H1 (cell line): Measurements from ENCODE around the gene CAMTA1. TPM values are rescaled to one million over a fixed set of nuclear protein-coding genes. Genes with fewer than 3 reads are reported as not detected.

Experiments used
- ATF2 ChIP-seq: IDR thresholded peaks from 2 replicates; pipeline ENCODE4 v1.6.1; 2012; ENCODE audit warnings: low read length, inconsistent platforms
- BRCA1 ChIP-seq: IDR thresholded peaks from 2 replicates; pipeline ENCODE4 v1.6.1; 2012; ENCODE audit warnings: low read depth, low read length, improper control_type of control experiment
- CHD1 ChIP-seq: IDR thresholded peaks from 2 replicates; pipeline ENCODE4 v1.6.1; 2012; ENCODE audit warnings: low read depth, low read length, improper control_type of control experiment
- CHD7 ChIP-seq: fragments of 300-600 bp; sonication (generic); IDR thresholded peaks from 2 replicates; pipeline ENCODE4 v1.7.1; 2012; ENCODE audit warnings: low read length, moderate library complexity, mild to moderate bottlenecking, inconsistent platforms; ENCODE audit not compliant: insufficient replicate concordance
- FOSL1 ChIP-seq: IDR thresholded peaks from 2 replicates; pipeline ENCODE4 v1.6.1; 2011; ENCODE audit warnings: mild to moderate bottlenecking, low read depth, low read length, moderate library complexity; ENCODE audit not compliant: insufficient read depth
- GABPA ChIP-seq: IDR thresholded peaks from 2 replicates; pipeline ENCODE4 v1.6.1; 2011; ENCODE audit warnings: mild to moderate bottlenecking, low read length, moderate library complexity, borderline replicate concordance; ENCODE audit not compliant: insufficient read depth
- HDAC6 ChIP-seq: IDR thresholded peaks from one replicate; pipeline ENCODE4 v1.7.1; 2012; ENCODE audit warnings: low read depth, mild to moderate bottlenecking, inconsistent platforms, low read length, moderate library complexity
- KDM5A ChIP-seq: fragments of 200-600 bp; IDR thresholded peaks from 2 replicates; pipeline ENCODE4 v1.7.1; 2012; ENCODE audit warnings: mild to moderate bottlenecking, low read length, inconsistent platforms, mixed read lengths
- SP2 ChIP-seq: IDR thresholded peaks from 2 replicates; pipeline ENCODE4 v1.6.1; 2012; ENCODE audit warnings: mild to moderate bottlenecking, low read length, inconsistent platforms
- TAF1 ChIP-seq: IDR thresholded peaks from 2 replicates; pipeline ENCODE4 v1.6.1; 2011; ENCODE audit warnings: mild to moderate bottlenecking, low read depth, low read length
- TAF7 ChIP-seq: optimal IDR thresholded peaks from 2 replicates; pipeline ENCODE3; 2011; ENCODE audit warnings: low read depth, mild to moderate bottlenecking, inconsistent platforms, low read length, moderate library complexity, borderline replicate concordance
- polyA plus RNA-seq, 7 experiments: library from polyadenylated mRNA; depleted of rRNA in 3 of 7; stranded (reverse) in 5 of 7; unstranded in 2 of 7; fragments of >200 nt in 5 of 7; fragments of 200-250 nt in 2 of 7; gene quantifications; 1 replicate in 5 of 7; 2 replicates in 1 of 7; 4 replicates in 1 of 7; pipeline versions ENCODE4 v1.2.1 to v1.2.3, GENCODE V29; 2011 to 2013; ENCODE audit warnings: missing spikeins in 2 of 7, mixed read lengths in 2 of 7
- total RNA-seq: library from RNA; stranded (reverse); fragmentation: NEBNext Ultra II Directional; extraction: Animal tissue kit (Norgen Biotek cat#: 25700); gene quantifications from 2 replicates; pipeline ENCODE4 v1.2.1, GENCODE V29; 2021

The CAMTA1 gene
- total and polyA plus RNA-seq, 2 of the 8 experiments (the other 6 are each of a cell fraction or from before 2014, with no cell fraction given) = 65.0 to 119 TPM

- TF ChIP-seq CHD7 (no peak), KDM5A (no peak), TAF1 (no peak), CHD1 (no peak), HDAC6 (no peak), SP2 (no peak), ATF2 (no peak), FOSL1 (no peak), GABPA (no peak), TAF7 (no peak), BRCA1 (no peak)
Measured at GRCh38 chr1:7267493-7267892, 482.2 kb downstream of the CAMTA1 start (continued).
